Epithelial cell of proximal tubule (primary cell): ENCODE data around the gene NF1. TPM values are rescaled to one million over a fixed set of nuclear protein-coding genes. Genes with fewer than 3 reads are reported as not detected.

Source experiments
- DNase-seq: peaks from one replicate; pipeline ENCODE4 v3.0.0-alpha.2; 2011; ENCODE audit warnings: low read depth
- H3K4me3 ChIP-seq: 2 replicates; pipeline ENCODE4 v1.5.1; 2011; ENCODE audit warnings: low read depth, mild to moderate bottlenecking, low read length
- CTCF ChIP-seq: conservative IDR thresholded peaks from 2 replicates; pipeline ENCODE4 v1.5.1; 2012; ENCODE audit warnings: low read depth, mild to moderate bottlenecking, low read length
- total RNA-seq: library from RNA; depleted of rRNA; stranded (reverse); fragments of >200 nt; gene quantifications from 2 replicates; pipeline ENCODE4 v1.2.3, GENCODE V29; 2015

The NF1 gene
- total RNA-seq, 1 donor from 2014 or later = 40.2 TPM

- DNase-seq = no peak
- no peak for TF ChIP-seq CTCF
- no peak overlapping the region for H3K4me3 ChIP-seq
These were observed 320.3 kb downstream of the NF1 start for GRCh38 chr17:31415004-31415454.

- no peak for DNase-seq
- no peak overlapping the region for H3K4me3 ChIP-seq
- no peak for TF ChIP-seq CTCF
These were observed 321.1 kb downstream of the NF1 start for GRCh38 chr17:31415640-31416502.

- TF ChIP-seq CTCF = no peak
- no peak for DNase-seq
- no peak overlapping the region for H3K4me3 ChIP-seq
These were observed 321.7 kb downstream of the NF1 start for GRCh38 chr17:31416503-31416923.

GRCh38 chr17:31417051-31417792 is 322.4 kb downstream of the NF1 start:
- H3K4me3 ChIP-seq = no peak overlapping the region
- no peak for TF ChIP-seq CTCF
- DNase-seq = no peak

- H3K4me3 ChIP-seq = no peak overlapping the region
- no peak for DNase-seq
- no peak for TF ChIP-seq CTCF
These were observed 324.1 kb downstream of the NF1 start for GRCh38 chr17:31418773-31419350.

- no peak for DNase-seq
- TF ChIP-seq CTCF = no peak
- no peak overlapping the region for H3K4me3 ChIP-seq
These were observed 327.7 kb downstream of the NF1 start for GRCh38 chr17:31422443-31422842.
